Measurements from ENCODE around the gene NACC2.
A peak's percentile ranks its signal among the peaks of the same experiment; 100 is the strongest.
"Not testable (repeated sequence)": the region's sequence is repeated elsewhere in the genome, so short reads cannot be mapped to it uniquely, and the experiment has no call there.

NACC2 gene

GRCh38 chr9:135973277-135974219, 121.5 kb downstream of the NACC2 start:
- DNase-seq = no peak

- DNase-seq = peak in 1 of 2 donors; percentile 31
Measured at GRCh38 chr9:135971892-135972291, 123.2 kb downstream of the NACC2 start.

- DNase-seq = no peak
Measured at GRCh38 chr9:135971111-135971766, 123.8 kb downstream of the NACC2 start.

DNA sequence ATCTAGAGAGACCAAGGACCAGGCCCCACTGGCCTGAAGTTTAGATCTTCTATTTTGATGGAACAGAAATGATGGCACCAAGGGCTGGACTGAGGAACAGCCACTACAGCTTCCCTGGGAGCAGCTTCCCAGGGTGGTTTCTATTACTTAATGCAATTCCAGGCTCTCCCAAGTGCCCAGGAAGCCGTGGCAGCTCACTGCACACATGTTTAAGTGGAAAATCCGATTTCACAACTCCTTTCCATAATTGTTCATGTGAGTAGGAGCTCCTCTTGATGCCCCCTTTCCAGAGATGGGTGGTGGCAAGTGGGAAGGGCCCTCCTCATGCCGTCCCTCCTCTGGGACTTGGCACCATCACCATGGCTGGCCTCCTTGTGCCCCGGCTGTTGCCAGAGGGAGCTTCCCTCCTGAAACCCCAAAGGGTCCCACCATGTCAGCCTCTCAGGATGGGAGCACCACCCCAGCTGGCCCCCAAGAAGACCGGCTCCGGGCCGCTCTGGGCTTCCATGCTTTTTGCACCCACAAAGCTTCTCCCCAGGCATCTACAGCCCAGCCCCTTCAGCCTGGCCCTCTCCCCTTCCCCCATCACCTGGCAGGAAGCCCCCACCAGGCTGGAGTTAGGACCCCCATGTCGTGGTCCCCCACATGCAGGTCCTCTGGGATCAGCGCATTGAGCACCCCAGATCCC, 124.8 kb downstream of the NACC2 start:
- DNase-seq = no peak

DNA sequence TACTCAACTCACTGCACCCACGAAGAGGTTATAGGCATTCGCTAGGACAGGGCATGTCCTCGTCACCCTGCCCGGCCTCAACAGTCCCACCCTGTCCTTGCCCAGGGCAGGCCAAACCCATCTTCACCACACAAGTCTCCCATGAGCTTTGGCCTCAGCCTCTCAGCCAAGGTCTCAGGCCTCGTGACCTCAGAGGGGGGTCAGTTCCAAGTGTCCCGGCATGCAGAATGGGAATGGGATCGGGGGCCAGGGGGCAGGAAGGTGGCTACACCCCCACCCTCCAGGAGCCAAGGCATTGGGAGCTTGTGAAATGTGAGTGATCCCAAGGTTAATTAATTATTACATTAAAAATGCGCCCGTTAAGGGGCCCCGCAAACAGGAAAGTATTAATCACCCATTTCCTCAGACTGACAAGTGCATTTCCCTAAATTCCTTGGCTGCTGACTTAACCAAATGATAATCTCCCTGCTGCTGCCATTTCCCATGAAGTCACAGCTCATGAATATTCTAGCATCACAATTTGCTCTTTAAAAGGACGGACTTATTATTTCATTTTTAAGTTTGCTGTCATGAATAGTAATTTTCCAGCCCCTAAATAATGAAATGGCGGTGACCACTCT, 125.9 kb downstream of the NACC2 start:
- no peak for DNase-seq

DNA sequence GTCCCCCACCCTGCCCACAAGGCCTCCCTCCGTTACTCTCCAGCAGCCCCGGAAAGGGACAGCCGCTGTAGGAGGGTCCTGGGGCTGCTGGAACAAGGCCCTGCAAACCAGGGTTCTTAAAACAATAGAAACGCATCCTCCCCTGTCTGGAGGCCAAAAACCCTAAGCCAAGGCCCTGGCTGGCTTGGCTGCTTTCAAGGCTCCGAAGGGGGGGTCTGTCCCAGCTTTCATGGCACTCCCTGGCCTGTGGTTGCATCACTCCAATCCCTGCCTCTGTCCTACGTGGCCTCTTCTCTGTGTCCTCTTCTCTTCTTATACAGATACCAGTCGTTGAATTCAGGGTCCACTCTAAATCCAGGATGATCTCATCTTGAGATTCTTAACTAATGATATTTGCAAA, 126.5 kb downstream of the NACC2 start:
- DNase-seq = no peak

DNA sequence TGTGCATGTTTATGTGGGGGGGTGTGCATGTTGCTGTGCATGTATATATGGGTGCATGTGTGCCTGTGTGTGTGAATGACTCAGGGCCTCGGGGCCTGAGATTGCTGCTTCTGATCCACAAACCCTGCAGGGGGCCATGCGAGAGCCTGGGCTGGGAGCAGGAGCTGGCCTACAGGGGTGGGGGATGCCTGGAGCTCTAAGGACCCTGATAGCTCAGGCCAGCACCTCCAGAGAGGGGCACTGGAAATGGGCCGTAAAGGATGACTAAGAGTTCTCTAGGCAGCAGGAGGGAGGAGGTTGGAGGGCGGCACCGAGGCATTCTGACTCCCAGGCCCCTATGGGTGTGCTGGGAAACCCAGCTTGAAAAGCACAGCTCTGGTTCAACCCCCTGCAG, 127.0 kb downstream of the NACC2 start:
- DNase-seq = no peak

DNA sequence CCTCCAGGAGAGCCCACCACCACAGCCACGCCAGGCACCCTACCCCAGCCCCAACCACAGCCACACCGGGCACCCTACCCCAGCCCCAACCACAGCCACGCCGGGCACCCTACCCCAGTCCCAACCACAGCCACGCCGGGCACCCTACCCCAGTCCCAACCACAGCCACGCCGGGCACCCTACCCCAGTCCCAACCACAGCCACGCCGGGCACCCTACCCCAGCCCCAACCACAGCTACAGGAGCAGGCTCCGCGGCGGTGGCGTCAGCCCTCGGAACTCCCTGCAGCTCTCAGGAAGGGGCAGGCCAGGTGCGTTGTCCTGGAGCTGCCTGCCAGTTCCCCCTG, 128.2 kb downstream of the NACC2 start:
- not testable (repeated sequence) for DNase-seq

DNA sequence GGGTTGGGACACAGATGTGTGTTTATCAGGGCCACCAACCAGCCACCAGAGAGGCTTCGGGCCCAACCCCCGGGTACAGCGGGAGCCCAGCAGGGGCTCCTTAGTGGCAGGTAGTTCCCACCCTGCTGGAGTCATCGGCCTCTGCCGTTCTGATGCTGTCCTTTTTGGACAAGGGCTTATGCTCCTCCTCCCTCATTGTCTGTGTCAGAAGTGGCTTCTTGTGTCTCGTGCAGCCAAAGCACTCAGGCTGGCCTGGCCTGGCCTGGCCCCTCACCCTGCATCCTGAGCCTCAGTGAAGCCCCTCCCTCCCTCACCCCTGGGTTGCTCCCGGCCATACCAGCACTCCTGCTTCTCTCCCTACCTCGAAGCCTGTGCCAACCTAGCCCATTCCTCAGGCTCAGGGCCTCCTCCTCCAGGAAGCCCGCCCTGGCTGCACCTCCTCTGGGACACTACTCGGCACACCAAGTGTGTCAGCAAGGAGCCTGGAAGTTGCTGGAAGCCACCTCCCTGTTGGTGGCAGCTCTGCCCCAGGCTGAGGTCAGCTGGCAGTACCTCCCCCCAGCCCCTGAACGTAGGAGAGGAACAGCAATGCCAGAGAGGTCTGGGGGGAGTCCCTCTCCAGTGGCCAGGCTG, 129.8 kb downstream of the NACC2 start:
- no peak for DNase-seq

DNA sequence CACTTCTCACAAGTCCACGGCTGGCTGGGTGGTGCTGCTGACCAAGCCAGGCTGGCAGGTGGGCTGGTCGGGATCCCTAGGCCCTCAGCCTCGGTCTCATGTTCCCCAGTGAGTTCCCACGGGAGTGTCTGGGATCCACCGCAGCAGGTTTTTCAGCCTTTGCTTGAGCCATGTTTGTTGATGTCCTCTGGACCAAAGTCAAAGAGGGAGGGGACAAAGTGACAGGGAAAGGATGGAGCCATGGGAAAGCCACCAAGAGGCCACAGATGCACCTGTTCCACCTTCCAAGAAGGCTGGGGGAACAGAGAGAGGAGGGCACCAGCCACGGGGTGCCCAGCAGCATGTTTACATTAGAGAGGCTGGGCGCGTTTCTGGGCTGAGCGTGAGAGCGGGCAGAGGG, 131.2 kb downstream of the NACC2 start:
- DNase-seq = no peak

- no peak for DNase-seq
Measured at GRCh38 chr9:135963338-135963737, 131.8 kb downstream of the NACC2 start.

DNA sequence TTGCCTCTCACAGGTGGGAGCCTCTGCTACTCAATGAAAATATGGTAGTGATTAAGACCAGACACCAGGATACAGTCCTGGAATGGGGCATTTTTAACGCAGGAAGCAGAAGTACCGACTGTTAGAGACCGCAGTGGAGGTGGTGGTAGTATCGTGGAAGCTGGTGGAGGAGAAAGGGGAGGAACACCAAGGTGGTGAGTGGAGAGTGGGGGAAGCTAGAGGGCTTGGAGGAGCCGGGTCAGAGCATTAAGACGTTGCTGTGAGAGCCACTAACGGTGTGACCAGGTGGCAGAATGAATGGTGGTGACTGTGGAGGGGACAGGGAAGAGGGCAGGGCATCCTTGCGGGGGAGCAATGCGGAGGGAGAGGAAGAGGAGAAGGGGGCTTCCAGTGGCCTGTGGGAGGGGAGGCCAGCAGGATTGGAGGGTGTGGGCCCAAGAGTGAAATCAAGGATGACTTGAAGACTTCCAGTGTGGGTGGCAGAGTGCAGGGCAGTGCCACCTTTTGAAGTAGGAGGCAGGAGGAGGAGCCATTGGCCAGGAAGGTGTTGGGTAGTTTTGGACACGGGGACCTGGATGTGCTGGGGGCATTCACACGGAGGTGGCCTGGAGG, 132.3 kb downstream of the NACC2 start:
- DNase-seq = no peak

DNA sequence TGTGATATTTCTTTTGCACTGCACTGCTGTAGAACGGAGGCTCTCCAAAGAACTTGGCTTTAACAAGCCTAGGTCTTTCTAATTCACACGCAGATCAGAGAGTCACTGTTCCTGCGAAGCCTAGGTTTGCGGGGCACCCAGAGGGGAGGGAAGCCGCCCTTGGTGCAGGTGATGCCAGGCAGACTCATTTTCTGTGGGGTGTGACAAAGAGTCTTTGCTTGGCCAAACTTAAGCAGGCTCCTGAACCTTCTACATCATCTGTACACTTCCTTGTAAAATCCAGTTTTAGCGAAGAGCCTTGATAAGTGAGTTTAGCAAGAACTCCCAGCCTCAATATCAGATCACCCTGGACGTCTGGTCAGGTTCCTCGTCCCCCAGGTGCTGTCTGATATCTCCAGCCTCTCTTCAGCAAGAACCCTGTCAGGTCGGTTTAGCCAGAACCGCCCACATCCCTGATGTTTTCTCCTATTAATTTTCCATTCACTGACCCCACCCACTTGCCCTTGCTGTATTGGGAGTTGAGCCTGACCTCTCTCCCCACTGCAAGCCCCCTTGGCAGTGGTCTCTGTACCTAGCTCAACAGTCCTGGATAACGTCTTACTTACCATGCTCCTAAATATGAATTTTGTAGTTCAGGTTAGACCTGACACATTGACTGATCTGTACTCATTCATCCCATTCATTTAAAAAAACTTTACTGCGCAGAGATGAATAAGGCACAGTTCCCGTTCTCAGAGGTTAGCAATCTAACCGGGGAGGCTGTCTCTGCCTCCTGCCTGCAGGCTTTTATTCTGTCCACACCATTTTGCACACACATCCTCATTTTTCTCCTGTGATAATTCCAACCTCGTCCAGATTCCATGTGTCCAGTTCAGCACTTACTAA, 133.0 kb downstream of the NACC2 start:
- DNase-seq = peak in 1 of 2 donors; percentile 5

GRCh38 chr9:135961277-135961715, 133.8 kb downstream of the NACC2 start, which contains the start of gene UBAC1:
Gene UBAC1 (minus strand): TSS chr9:135961373. CDS start chr9:135961162, 211 bp downstream.
- DNase-seq = peak; percentile 93

GRCh38 chr9:135960411-135961276, 134.4 kb downstream of the NACC2 start:
- no peak for DNase-seq

DNA sequence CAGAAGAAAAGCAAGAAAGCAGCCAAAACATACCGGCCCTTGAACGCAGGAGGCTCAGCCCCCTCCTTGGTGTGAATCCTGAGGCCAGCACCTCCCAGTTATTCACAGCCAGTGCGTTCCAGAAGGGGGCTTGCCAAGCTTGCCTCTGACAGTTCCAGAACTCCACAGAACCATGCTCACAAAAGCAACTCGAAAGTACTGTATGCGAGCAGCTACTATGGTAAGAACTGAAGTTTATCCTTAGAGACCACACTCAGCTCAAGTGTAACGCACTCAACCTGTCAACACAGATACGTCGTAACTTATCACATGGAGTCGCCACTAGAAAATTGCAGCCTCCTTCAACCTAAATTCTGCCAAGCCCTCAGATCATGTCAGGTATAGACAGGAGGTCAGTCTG, 135.3 kb downstream of the NACC2 start:
- DNase-seq = no peak

DNA sequence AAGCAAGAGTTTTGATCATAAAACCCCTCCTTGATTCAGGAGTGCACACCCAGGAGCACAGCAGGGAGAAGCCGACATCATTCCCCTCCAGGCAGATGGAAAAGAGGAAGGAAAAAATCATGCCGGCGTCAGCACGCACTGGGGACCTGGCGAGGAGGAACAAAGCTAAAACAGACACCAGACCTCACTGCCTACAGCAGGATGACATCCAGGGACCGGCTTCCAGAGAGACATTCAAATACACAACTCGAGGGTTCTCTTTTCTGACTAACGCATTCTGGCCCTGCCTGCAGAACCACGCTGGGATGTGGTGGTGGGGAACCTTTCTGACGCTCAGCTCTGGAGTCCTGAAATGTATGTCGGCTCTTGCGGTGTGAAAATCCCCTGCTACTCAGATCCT, 136.6 kb downstream of the NACC2 start:
- no peak for DNase-seq

GRCh38 chr9:135957431-135957830, 137.7 kb downstream of the NACC2 start:
- no peak for DNase-seq

DNA sequence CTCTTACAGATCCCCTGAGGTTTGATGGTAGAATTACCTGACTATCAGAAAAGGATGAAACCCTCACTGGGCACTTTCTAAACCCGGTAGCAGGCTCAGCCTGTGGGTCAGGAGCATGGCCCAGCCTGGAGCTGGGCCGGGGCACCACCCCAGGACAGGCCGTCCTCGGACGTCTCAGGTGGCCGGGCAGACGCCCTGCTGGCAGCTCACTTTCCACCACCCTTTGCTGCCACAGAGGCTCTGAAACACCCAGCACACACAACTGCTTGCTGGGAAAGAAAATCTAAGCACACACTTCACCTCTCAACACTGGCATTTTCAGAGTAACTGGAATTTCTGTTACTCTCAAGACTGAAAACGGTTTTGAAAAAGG, 138.3 kb downstream of the NACC2 start:
- no peak for DNase-seq
